HUES48 (cell line): Measurements from ENCODE around the gene SMIM21.

Source experiments
- H3K27ac ChIP-seq: one replicate; pipeline ENCODE4 v1.7.0; 2013; ENCODE audit warnings: low read depth, low read length, inconsistent platforms
- H3K27me3 ChIP-seq: 2 replicates; pipeline ENCODE4 v1.6.1; 2013; ENCODE audit warnings: mild to moderate bottlenecking, low read length; ENCODE audit not compliant: control insufficient read depth, insufficient read depth
- H3K36me3 ChIP-seq: 2 replicates; pipeline ENCODE4 v1.6.1; 2013; ENCODE audit warnings: low read length; ENCODE audit not compliant: control insufficient read depth, insufficient read depth
- H3K4me1 ChIP-seq: 2 replicates; pipeline ENCODE4 v1.6.1; 2013; ENCODE audit warnings: mild to moderate bottlenecking, low read length; ENCODE audit not compliant: control insufficient read depth, insufficient read depth
- H3K4me3 ChIP-seq: 2 replicates; pipeline ENCODE4 v1.5.1; 2013; ENCODE audit warnings: mild to moderate bottlenecking, low read depth, low read length
- H3K9ac ChIP-seq: 2 replicates; pipeline ENCODE4 v1.6.1; 2013; ENCODE audit warnings: mild to moderate bottlenecking, low read depth, low read length, moderate library complexity
- H3K9me3 ChIP-seq: 2 replicates; pipeline ENCODE4 v1.6.1; 2013; ENCODE audit warnings: low read length; ENCODE audit not compliant: control insufficient read depth, insufficient read depth

SMIM21 gene

GRCh38 chr18:75427603-75428002 is at the start of gene SMIM21:
SMIM21 (minus strand) TSS chr18:75427703; CDS start chr18:75427563, 140 bp downstream.
- H3K27ac ChIP-seq = no peak within 1 kb of the TSS
- H3K4me1 ChIP-seq = no peaks in the 10 kb centered on the region
- H3K27me3 ChIP-seq = no peaks in the 10 kb centered on the region
- H3K4me3 ChIP-seq = no peak within 1 kb of the TSS
- H3K9ac ChIP-seq = no peak within 1 kb of the TSS
- no peaks in the 10 kb centered on the region for H3K9me3 ChIP-seq
- H3K36me3 ChIP-seq = no peaks in the 10 kb centered on the region

- Histone ChIP-seq H3K27me3 (no peaks in the 10 kb centered on the region), H3K36me3 (no peaks in the 10 kb centered on the region), H3K9me3 (no peaks in the 10 kb centered on the region), H3K4me1 (peaks cover 9% of the 10 kb centered on the region), H3K9ac (no peak overlapping the region), H3K4me3 (no peak overlapping the region), H3K27ac (no peak overlapping the region)
Observed at GRCh38 chr18:75475228-75475627, 47.7 kb upstream of the SMIM21 start.

DNA sequence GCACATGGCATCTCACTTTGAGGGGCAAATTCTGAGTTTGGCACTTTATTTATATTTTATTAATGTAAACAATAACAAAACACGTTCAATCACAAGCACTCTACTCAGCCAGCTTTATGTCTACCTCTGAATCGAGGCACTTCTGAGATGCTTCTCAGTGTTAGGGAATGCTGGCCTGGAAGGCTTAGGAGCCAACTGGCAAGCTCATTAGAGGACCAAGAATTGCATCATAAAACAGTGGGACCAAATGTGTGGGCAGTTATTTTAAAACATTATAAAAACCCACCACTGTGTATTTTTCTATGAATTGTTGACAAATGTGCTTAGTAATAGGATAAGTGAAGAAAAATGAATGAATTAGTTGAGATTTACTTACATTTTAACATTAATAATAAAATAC is 46.8 kb upstream of the SMIM21 start:
- H3K27ac ChIP-seq = no peak overlapping the region
- no peaks in the 10 kb centered on the region for H3K36me3 ChIP-seq
- H3K4me3 ChIP-seq = no peak overlapping the region
- no peaks in the 10 kb centered on the region for H3K9me3 ChIP-seq
- H3K9ac ChIP-seq = no peak overlapping the region
- peaks cover 9% of the 10 kb centered on the region for H3K4me1 ChIP-seq
- no peaks in the 10 kb centered on the region for H3K27me3 ChIP-seq

GRCh38 chr18:75473316-75473715 is 45.8 kb upstream of the SMIM21 start:
- Histone ChIP-seq H3K4me1 (peaks cover 9% of the 10 kb centered on the region), H3K27ac (no peak overlapping the region), H3K9ac (no peak overlapping the region), H3K9me3 (no peaks in the 10 kb centered on the region), H3K27me3 (no peaks in the 10 kb centered on the region), H3K4me3 (no peak overlapping the region), H3K36me3 (no peaks in the 10 kb centered on the region)

- Histone ChIP-seq H3K36me3 (no peaks in the 10 kb centered on the region), H3K27me3 (no peaks in the 10 kb centered on the region), H3K9ac (no peak overlapping the region), H3K27ac (no peak overlapping the region), H3K4me1 (peaks cover 9% of the 10 kb centered on the region), H3K9me3 (no peaks in the 10 kb centered on the region), H3K4me3 (no peak overlapping the region)
Observed at GRCh38 chr18:75472906-75473305, 45.4 kb upstream of the SMIM21 start.

GRCh38 chr18:75472396-75472795 is 44.9 kb upstream of the SMIM21 start:
- H3K9me3 ChIP-seq = no peaks in the 10 kb centered on the region
- H3K36me3 ChIP-seq = no peaks in the 10 kb centered on the region
- no peak overlapping the region for H3K9ac ChIP-seq
- no peak overlapping the region for H3K27ac ChIP-seq
- H3K4me3 ChIP-seq = no peak overlapping the region
- peaks cover 9% of the 10 kb centered on the region for H3K4me1 ChIP-seq
- no peaks in the 10 kb centered on the region for H3K27me3 ChIP-seq

DNA sequence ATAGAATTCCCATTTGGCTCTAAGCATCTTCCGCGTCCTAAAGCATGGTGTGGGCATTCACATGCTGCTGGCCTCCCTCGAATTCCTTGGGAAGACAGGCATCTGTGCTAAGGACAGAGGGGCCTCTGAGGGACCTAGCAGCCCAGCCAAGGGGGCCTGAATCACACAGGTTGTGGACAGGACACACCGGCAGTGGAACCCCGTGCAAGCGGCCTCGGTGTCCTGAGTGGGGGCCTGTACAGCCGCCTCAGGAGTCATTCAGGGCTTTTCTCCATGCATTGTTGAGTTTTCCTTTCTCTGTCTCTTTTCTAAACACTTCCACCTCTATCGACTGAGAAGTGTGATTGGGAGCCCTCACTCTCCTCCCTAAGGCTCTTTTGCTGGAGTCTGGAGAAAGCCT is 44.3 kb upstream of the SMIM21 start:
- H3K27me3 ChIP-seq = no peaks in the 10 kb centered on the region
- no peaks in the 10 kb centered on the region for H3K9me3 ChIP-seq
- H3K4me1 ChIP-seq = peaks cover 9% of the 10 kb centered on the region
- no peak overlapping the region for H3K27ac ChIP-seq
- no peak overlapping the region for H3K9ac ChIP-seq
- H3K4me3 ChIP-seq = no peak overlapping the region
- H3K36me3 ChIP-seq = no peaks in the 10 kb centered on the region

DNA sequence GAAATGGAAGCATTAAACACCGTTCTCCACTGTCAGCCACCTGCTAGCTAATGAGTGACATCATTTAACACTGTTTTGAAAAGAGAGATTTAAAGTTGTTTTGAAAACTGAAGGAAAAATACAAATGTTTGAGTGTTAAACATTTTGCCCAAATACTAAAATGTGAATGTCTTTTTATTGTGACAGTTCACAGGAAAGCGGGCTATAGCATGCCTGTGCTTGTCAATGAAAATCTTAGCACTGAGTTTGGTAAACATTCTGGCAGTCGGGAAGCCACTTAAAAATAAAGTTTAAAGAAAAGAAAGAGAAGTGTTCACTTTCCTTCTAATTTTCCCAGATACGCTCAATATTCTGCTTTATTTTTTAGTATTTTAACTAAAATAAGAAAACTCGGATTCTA is 40.3 kb upstream of the SMIM21 start:
- H3K27me3 ChIP-seq = no peaks in the 10 kb centered on the region
- H3K4me1 ChIP-seq = no peaks in the 10 kb centered on the region
- no peak overlapping the region for H3K9ac ChIP-seq
- no peaks in the 10 kb centered on the region for H3K36me3 ChIP-seq
- H3K4me3 ChIP-seq = no peak overlapping the region
- H3K27ac ChIP-seq = no peak overlapping the region
- no peaks in the 10 kb centered on the region for H3K9me3 ChIP-seq

GRCh38 chr18:75467281-75467795 is 39.8 kb upstream of the SMIM21 start:
- Histone ChIP-seq H3K9me3 (no peaks in the 10 kb centered on the region), H3K4me1 (no peaks in the 10 kb centered on the region), H3K27ac (no peak overlapping the region), H3K9ac (no peak overlapping the region), H3K36me3 (no peaks in the 10 kb centered on the region), H3K4me3 (no peak overlapping the region), H3K27me3 (no peaks in the 10 kb centered on the region)

- H3K27me3 ChIP-seq = no peaks in the 10 kb centered on the region
- no peaks in the 10 kb centered on the region for H3K4me1 ChIP-seq
- H3K4me3 ChIP-seq = no peak overlapping the region
- H3K27ac ChIP-seq = no peak overlapping the region
- no peaks in the 10 kb centered on the region for H3K9me3 ChIP-seq
- H3K36me3 ChIP-seq = no peaks in the 10 kb centered on the region
- no peak overlapping the region for H3K9ac ChIP-seq
Observed at GRCh38 chr18:75464356-75464755, 36.9 kb upstream of the SMIM21 start.

- H3K9me3 ChIP-seq = peaks cover 5% of the 10 kb centered on the region
- H3K4me3 ChIP-seq = no peak overlapping the region
- no peaks in the 10 kb centered on the region for H3K4me1 ChIP-seq
- peaks cover 2% of the 10 kb centered on the region for H3K27me3 ChIP-seq
- H3K27ac ChIP-seq = no peak overlapping the region
- H3K36me3 ChIP-seq = no peaks in the 10 kb centered on the region
- H3K9ac ChIP-seq = no peak overlapping the region
Observed at GRCh38 chr18:75462178-75462832, 34.8 kb upstream of the SMIM21 start.
